Keratinocyte (primary cell): ENCODE measurements around the gene HES7. TPM values are rescaled to one million over a fixed set of nuclear protein-coding genes. Genes with fewer than 3 reads are reported as not detected.

ENCODE experiments used
- DNase-seq: peaks from one replicate; pipeline ENCODE4 v3.0.0-alpha.2; 2011; ENCODE audit warnings: low read depth, missing footprints, low spot score
- FAIRE-seq: peaks from 2 replicates; lab custom pipeline; 2011; peaks lifted over from hg19 to GRCh38; lab: Jason Lieb, UNC
- H2AFZ ChIP-seq: 2 replicates; pipeline ENCODE4 v1.6.0; 2012; ENCODE audit warnings: low read length, control low read depth, inconsistent platforms; ENCODE audit not compliant: control insufficient read depth
- H3K27ac ChIP-seq: 2 replicates; pipeline ENCODE4 v1.5.1; 2011; ENCODE audit warnings: low read length; ENCODE audit not compliant: control insufficient read depth, insufficient read depth
- H3K27me3 ChIP-seq: 3 replicates; pipeline ENCODE4 v1.6.0; 2011; ENCODE audit warnings: low read length; ENCODE audit not compliant: control insufficient read depth, insufficient read depth; ENCODE audit errors: extremely low read depth
- H3K36me3 ChIP-seq, 2 experiments: 2 replicates in 1 of 2; 3 replicates in 1 of 2; pipeline ENCODE4 v1.5.1; 2011; ENCODE audit warnings: low read length in 2 of 2, mild to moderate bottlenecking in 1 of 2; ENCODE audit not compliant: control insufficient read depth in 2 of 2, insufficient read depth in 2 of 2; ENCODE audit errors: extremely low read depth in 1 of 2
- H3K4me1 ChIP-seq: 3 replicates; pipeline ENCODE4 v1.5.1; 2011; ENCODE audit warnings: low read length; ENCODE audit not compliant: control insufficient read depth, insufficient read depth; ENCODE audit errors: extremely low read depth
- H3K4me2 ChIP-seq: 3 replicates; pipeline ENCODE4 v1.6.0; 2011; ENCODE audit warnings: low read depth, low read length; ENCODE audit not compliant: control insufficient read depth, insufficient read depth; ENCODE audit errors: extremely low read depth
- H3K4me3 ChIP-seq, 3 experiments: fragments of 200-600 bp in 1 of 3; sonication (generic) in 1 of 3; 2 replicates in 2 of 3; 3 replicates in 1 of 3; pipeline ENCODE4 v1.5.1; 2011 to 2016; ENCODE audit warnings: low read length in 3 of 3, mild to moderate bottlenecking in 3 of 3, control low read depth in 2 of 3, inconsistent platforms in 1 of 3, low read depth in 1 of 3, mixed read lengths in 1 of 3, mixed run types in 1 of 3, moderate library complexity in 1 of 3; ENCODE audit not compliant: control insufficient read depth in 2 of 3, insufficient read depth in 2 of 3; ENCODE audit errors: extremely low read depth in 1 of 3
- H3K79me2 ChIP-seq: 2 replicates; pipeline ENCODE4 v1.6.0; 2012; ENCODE audit warnings: low read length; ENCODE audit not compliant: control insufficient read depth, insufficient read depth
- H3K9ac ChIP-seq: 3 replicates; pipeline ENCODE4 v1.6.0; 2011; ENCODE audit warnings: low read length; ENCODE audit not compliant: control insufficient read depth, insufficient read depth; ENCODE audit errors: extremely low read depth
- H3K9me1 ChIP-seq: 3 replicates; pipeline ENCODE4 v1.6.0; 2011; ENCODE audit warnings: low read length; ENCODE audit not compliant: control insufficient read depth, insufficient read depth; ENCODE audit errors: extremely low read depth
- H3K9me3 ChIP-seq: 2 replicates; pipeline ENCODE4 v1.5.1; 2012; ENCODE audit warnings: low read depth, low read length; ENCODE audit not compliant: control insufficient read depth
- H4K20me1 ChIP-seq: 3 replicates; pipeline ENCODE4 v1.6.0; 2011; ENCODE audit warnings: low read length; ENCODE audit not compliant: control insufficient read depth, insufficient read depth; ENCODE audit errors: extremely low read depth
- CTCF ChIP-seq, 3 experiments: IDR thresholded peaks in 1 of 3; conservative IDR thresholded peaks in 1 of 3; optimal IDR thresholded peaks in 1 of 3; 2 replicates in 2 of 3; 3 replicates in 1 of 3; pipeline versions ENCODE3 to v1.5.1; 2011; ENCODE audit warnings: low read length in 3 of 3, mild to moderate bottlenecking in 3 of 3, moderate library complexity in 2 of 3, control low read depth in 1 of 3, inconsistent platforms in 1 of 3; ENCODE audit not compliant: insufficient read depth in 2 of 3; ENCODE audit errors: extremely low read depth in 1 of 3
- EZH2 ChIP-seq: IDR thresholded peaks from one replicate; pipeline ENCODE4 v1.6.1; 2012; ENCODE audit warnings: inconsistent platforms, mild to moderate bottlenecking, low read length, moderate library complexity
- dilution Hi-C: fragments of 300-500 bp; cut with MboI; formaldehyde crosslinking; loops from one replicate; pipeline ENCODE4 v1.7.0; 2020; ENCODE audit warnings: low sequenced_read_pairs; ENCODE audit not compliant: extremely low pct_ligation_motif_present
- polyA plus RNA-seq, 5 experiments: library from polyadenylated mRNA; depleted of rRNA in 3 of 5; stranded (reverse) in 3 of 5; stranded (forward) in 1 of 5; unstranded in 1 of 5; fragments of >200 nt; gene quantifications; 1 replicate in 1 of 5; 2 replicates in 3 of 5; 3 replicates in 1 of 5; pipeline versions ENCODE4 v1.2.1 to v1.2.3, GENCODE V29; 2011 to 2012; ENCODE audit warnings: missing spikeins in 2 of 5, low read depth in 1 of 5, low replicate concordance in 1 of 5

Gene HES7
- polyA plus RNA-seq, 1 donor (not counting 4 experiments of a cell fraction or from before 2014, with no cell fraction given) = 0.33 TPM

GRCh38 chr17:8167526-8167925 is 43.6 kb upstream of the HES7 start:
- Histone ChIP-seq H3K27me3 (no peaks in the 10 kb centered on the region), H3K36me3 (no peaks in the 10 kb centered on the region), H3K79me2 (peaks cover under 1% of the 10 kb centered on the region), H3K9me1 (no peaks in the 10 kb centered on the region), H3K4me2 (no peak overlapping the region), H3K9ac (no peak overlapping the region), H3K27ac (no peak overlapping the region), H3K4me1 (peaks cover 27% of the 10 kb centered on the region), H2AFZ (no peak overlapping the region), H4K20me1 (no peaks in the 10 kb centered on the region), H3K9me3 (no peaks in the 10 kb centered on the region), H3K4me3 (no peak overlapping the region)
- TF ChIP-seq EZH2 (no peak), CTCF (optimal IDR thresholded peaks at IDR 0.05 in 1 of 3, IDR thresholded peaks at IDR 0.05 in 1 of 3, conservative IDR thresholded peaks at IDR 0.05 in 1 of 3; ENCODE audit: extremely low read depth in 1 of 3, insufficient read depth in 2 of 3, low read length in 3 of 3) (no peak)
- FAIRE-seq (no peak), DNase-seq (no peak)
- dilution Hi-C loops = no loop called here

- Histone ChIP-seq H3K79me2 (peaks cover 8% of the 10 kb centered on the region), H3K27ac (no peak overlapping the region), H3K9me3 (no peaks in the 10 kb centered on the region), H3K27me3 (no peaks in the 10 kb centered on the region), H3K36me3 (peaks cover 0 to 1% of the 10 kb centered on the region in 2 experiments), H3K9me1 (no peaks in the 10 kb centered on the region), H3K4me2 (no peak overlapping the region), H3K4me3 (no peak overlapping the region), H3K4me1 (peaks cover 30% of the 10 kb centered on the region), H3K9ac (no peak overlapping the region), H4K20me1 (no peaks in the 10 kb centered on the region), H2AFZ (peak overlapping the region; percentile 33)
- DNase-seq (no peak), FAIRE-seq (no peak)
- no peak for TF ChIP-seq CTCF (optimal IDR thresholded peaks at IDR 0.05 in 1 of 3, IDR thresholded peaks at IDR 0.05 in 1 of 3, conservative IDR thresholded peaks at IDR 0.05 in 1 of 3; ENCODE audit: extremely low read depth in 1 of 3, insufficient read depth in 2 of 3, low read length in 3 of 3)
- TF ChIP-seq EZH2 = no peak
- dilution Hi-C loops = no loop called here
Observed at GRCh38 chr17:8166731-8167130, 42.8 kb upstream of the HES7 start.
